SK-N-SH treated with all-trans-retinoic acid at 6 μM for 48 hours (cell line): ENCODE results near the gene ZBTB38.

ENCODE experiments used
- ESRRG ChIP-seq: fragments of 250-450 bp; sonication (Bioruptor Pico); IDR thresholded peaks from 2 replicates; pipeline ENCODE4 v1.6.1; 2021; ENCODE audit warnings: mild to moderate bottlenecking
- GLIS3 ChIP-seq: fragments of 250-450 bp; sonication (Bioruptor Pico); IDR thresholded peaks from 2 replicates; pipeline ENCODE4 v1.5.0; 2020; ENCODE audit warnings: mild to moderate bottlenecking, moderate library complexity
- ISL1 ChIP-seq: fragments of 250-450 bp; sonication (Bioruptor Pico); IDR thresholded peaks from 2 replicates; pipeline ENCODE4 v2.1.2; 2022; ENCODE audit warnings: mild to moderate bottlenecking, moderate library complexity
- PPARA ChIP-seq: fragments of 250-450 bp; sonication (Bioruptor Pico); IDR thresholded peaks from 2 replicates; pipeline ENCODE4 v1.5.0; 2020; ENCODE audit warnings: mild to moderate bottlenecking, borderline replicate concordance
- TOX ChIP-seq: fragments of 250-450 bp; sonication (Bioruptor Pico); IDR thresholded peaks from 2 replicates; pipeline ENCODE4 v1.8.0; 2021; ENCODE audit warnings: mild to moderate bottlenecking, moderate library complexity, borderline replicate concordance
- ZC3H10 ChIP-seq: fragments of 250-450 bp; sonication (Bioruptor Pico); IDR thresholded peaks from 2 replicates; pipeline ENCODE4 v1.5.1; 2021; ENCODE audit warnings: mild to moderate bottlenecking, moderate library complexity
- ZFP3 ChIP-seq: fragments of 250-450 bp; sonication (Bioruptor Pico); IDR thresholded peaks from 2 replicates; pipeline ENCODE4 v1.5.0; 2020; ENCODE audit warnings: mild to moderate bottlenecking, moderate library complexity
- ZFP30 ChIP-seq: fragments of 450-650 bp; formaldehyde crosslinking; IDR thresholded peaks from 2 replicates; pipeline ENCODE4 v1.5.0; 2022; ENCODE audit warnings: mild to moderate bottlenecking, moderate library complexity
- ZNF565 ChIP-seq: fragments of 450-650 bp; formaldehyde crosslinking; conservative IDR thresholded peaks from 2 replicates; pipeline ENCODE4 v1.5.0; 2020; ENCODE audit warnings: low read depth, mild to moderate bottlenecking, moderate library complexity
- ZNF8 ChIP-seq: fragments of 450-650 bp; formaldehyde crosslinking; IDR thresholded peaks from 2 replicates; pipeline ENCODE4 v1.5.0; 2020; ENCODE audit warnings: mild to moderate bottlenecking, moderate library complexity
- TF ChIP-seq, protein P1 (sequence below): fragments of 250-450 bp; sonication (Bioruptor Pico); IDR thresholded peaks from 2 replicates; pipeline ENCODE4 v1.5.1; 2020; ENCODE audit warnings: low read depth, mild to moderate bottlenecking, moderate library complexity
- TF ChIP-seq, protein P2 (sequence below): fragments of 250-450 bp; sonication (Bioruptor Pico); IDR thresholded peaks from 2 replicates; pipeline ENCODE4 v1.8.0; 2021; ENCODE audit warnings: low read depth, mild to moderate bottlenecking, moderate library complexity, borderline replicate concordance
- TF ChIP-seq, protein P3 (sequence below): fragments of 250-450 bp; sonication (Bioruptor Pico); IDR thresholded peaks from 2 replicates; pipeline ENCODE4 v1.5.1; 2021; ENCODE audit warnings: mild to moderate bottlenecking, moderate library complexity
- TF ChIP-seq, protein P4 (sequence below): fragments of 250-450 bp; sonication (Bioruptor Pico); IDR thresholded peaks from 2 replicates; pipeline ENCODE4 v1.8.0; 2020; ENCODE audit warnings: mild to moderate bottlenecking, moderate library complexity, borderline replicate concordance

DNA sequence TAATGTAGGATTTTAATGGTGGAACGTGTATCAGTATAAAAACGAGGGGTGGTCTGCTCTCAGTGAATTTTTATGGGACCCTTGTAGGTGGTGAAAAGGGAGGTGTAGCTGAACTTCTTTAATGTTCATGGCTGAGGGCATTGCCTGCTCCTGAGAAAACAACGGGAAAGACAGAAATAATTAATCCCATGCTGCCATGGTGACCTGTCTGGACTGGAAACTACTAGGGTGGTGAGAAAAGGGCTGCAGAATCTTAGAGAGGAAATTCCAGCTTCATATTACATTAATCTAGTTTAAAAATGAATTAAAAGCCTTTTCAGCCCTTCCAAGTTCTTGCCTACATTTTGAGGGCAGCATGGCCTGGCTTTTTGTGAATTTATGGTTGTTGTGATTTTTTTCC is 47.6 kb downstream of the ZBTB38 start:
- no peak for TF ChIP-seq ZNF565 (CRISPR knock-in tag)
- TF ChIP-seq, protein P1, sequence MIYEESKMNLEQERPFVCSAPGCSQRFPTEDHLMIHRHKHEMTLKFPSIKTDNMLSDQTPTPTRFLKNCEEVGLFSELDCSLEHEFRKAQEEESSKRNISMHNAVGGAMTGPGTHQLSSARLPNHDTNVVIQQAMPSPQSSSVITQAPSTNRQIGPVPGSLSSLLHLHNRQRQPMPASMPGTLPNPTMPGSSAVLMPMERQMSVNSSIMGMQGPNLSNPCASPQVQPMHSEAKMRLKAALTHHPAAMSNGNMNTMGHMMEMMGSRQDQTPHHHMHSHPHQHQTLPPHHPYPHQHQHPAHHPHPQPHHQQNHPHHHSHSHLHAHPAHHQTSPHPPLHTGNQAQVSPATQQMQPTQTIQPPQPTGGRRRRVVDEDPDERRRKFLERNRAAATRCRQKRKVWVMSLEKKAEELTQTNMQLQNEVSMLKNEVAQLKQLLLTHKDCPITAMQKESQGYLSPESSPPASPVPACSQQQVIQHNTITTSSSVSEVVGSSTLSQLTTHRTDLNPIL (CRISPR knock-in tag) = no peak
- TF ChIP-seq, protein P2, sequence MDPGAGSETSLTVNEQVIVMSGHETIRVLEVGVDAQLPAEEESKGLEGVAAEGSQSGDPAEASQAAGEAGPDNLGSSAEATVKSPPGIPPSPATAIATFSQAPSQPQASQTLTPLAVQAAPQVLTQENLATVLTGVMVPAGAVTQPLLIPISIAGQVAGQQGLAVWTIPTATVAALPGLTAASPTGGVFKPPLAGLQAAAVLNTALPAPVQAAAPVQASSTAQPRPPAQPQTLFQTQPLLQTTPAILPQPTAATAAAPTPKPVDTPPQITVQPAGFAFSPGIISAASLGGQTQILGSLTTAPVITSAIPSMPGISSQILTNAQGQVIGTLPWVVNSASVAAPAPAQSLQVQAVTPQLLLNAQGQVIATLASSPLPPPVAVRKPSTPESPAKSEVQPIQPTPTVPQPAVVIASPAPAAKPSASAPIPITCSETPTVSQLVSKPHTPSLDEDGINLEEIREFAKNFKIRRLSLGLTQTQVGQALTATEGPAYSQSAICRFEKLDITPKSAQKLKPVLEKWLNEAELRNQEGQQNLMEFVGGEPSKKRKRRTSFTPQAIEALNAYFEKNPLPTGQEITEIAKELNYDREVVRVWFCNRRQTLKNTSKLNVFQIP (CRISPR knock-in tag) = no peak
- TF ChIP-seq, protein P3, sequence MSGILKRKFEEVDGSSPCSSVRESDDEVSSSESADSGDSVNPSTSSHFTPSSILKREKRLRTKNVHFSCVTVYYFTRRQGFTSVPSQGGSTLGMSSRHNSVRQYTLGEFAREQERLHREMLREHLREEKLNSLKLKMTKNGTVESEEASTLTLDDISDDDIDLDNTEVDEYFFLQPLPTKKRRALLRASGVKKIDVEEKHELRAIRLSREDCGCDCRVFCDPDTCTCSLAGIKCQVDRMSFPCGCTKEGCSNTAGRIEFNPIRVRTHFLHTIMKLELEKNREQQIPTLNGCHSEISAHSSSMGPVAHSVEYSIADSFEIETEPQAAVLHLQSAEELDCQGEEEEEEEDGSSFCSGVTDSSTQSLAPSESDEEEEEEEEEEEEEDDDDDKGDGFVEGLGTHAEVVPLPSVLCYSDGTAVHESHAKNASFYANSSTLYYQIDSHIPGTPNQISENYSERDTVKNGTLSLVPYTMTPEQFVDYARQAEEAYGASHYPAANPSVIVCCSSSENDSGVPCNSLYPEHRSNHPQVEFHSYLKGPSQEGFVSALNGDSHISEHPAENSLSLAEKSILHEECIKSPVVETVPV (CRISPR knock-in tag) = no peak
- TF ChIP-seq ESRRG (CRISPR knock-in tag) = no peak
- no peak for TF ChIP-seq ISL1
- TF ChIP-seq, protein P4, sequence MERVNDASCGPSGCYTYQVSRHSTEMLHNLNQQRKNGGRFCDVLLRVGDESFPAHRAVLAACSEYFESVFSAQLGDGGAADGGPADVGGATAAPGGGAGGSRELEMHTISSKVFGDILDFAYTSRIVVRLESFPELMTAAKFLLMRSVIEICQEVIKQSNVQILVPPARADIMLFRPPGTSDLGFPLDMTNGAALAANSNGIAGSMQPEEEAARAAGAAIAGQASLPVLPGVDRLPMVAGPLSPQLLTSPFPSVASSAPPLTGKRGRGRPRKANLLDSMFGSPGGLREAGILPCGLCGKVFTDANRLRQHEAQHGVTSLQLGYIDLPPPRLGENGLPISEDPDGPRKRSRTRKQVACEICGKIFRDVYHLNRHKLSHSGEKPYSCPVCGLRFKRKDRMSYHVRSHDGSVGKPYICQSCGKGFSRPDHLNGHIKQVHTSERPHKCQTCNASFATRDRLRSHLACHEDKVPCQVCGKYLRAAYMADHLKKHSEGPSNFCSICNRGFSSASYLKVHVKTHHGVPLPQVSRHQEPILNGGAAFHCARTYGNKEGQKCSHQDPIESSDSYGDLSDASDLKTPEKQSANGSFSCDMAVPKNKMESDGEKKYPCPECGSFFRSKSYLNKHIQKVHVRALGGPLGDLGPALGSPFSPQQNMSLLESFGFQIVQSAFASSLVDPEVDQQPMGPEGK (CRISPR knock-in tag) = no peak
- TF ChIP-seq ZFP30 (CRISPR knock-in tag) = no peak
- TF ChIP-seq GLIS3 (CRISPR knock-in tag) = no peak
- TF ChIP-seq TOX (CRISPR knock-in tag) = no peak
- no peak for TF ChIP-seq ZFP3 (CRISPR knock-in tag)
- TF ChIP-seq ZC3H10 (CRISPR knock-in tag) = 0 out of 2 replicates have a peak, but pooled peaks have one; percentile 34
- TF ChIP-seq PPARA (CRISPR knock-in tag) = no peak
- TF ChIP-seq ZNF8 (CRISPR knock-in tag) = no peak
